ENCODE data around the gene CDH11.

Gene CDH11

GRCh38 chr16:65069766-65070165 lies 52.1 kb downstream of the CDH11 start:
- DNase-seq (ENCODE audit: low read depth in 2 of 2), result no peak

DNA sequence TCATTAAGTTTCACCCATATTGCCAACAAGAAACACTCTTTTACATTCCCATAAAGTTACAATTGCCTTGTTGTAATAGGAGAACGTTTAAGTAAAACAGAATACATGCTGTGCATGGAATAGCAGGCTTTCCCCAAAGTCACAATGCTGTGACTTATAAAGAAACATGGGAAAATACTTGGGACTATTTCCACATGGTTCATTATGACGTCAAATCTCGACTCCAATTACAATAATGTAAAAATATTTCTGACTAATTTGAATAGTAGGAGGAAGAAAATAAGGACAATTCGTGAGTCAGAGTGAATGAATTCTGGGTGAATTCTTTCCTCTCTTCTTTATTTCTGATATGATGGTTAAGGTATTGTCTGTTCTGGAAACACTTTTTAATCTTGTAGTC lies 52.8 kb downstream of the CDH11 start:
- DNase-seq (ENCODE audit: low read depth in 2 of 2), result no peak

- no peak for DNase-seq (ENCODE audit: low read depth in 2 of 2)
Observed at GRCh38 chr16:65068151-65068740, 53.6 kb downstream of the CDH11 start.

GRCh38 chr16:65066651-65067050 lies 55.2 kb downstream of the CDH11 start:
- no peak for DNase-seq (ENCODE audit: low read depth in 2 of 2)

GRCh38 chr16:65065031-65065430 lies 56.8 kb downstream of the CDH11 start:
- no peak for DNase-seq (ENCODE audit: low read depth in 2 of 2)

- no peak for DNase-seq (ENCODE audit: low read depth in 2 of 2)
Observed at GRCh38 chr16:65064131-65064530, 57.7 kb downstream of the CDH11 start.

- DNase-seq (ENCODE audit: low read depth in 2 of 2), result no peak
Observed at GRCh38 chr16:65062736-65063583, 58.9 kb downstream of the CDH11 start.

- DNase-seq (ENCODE audit: low read depth in 2 of 2), result no peak
Observed at GRCh38 chr16:65061935-65062518, 59.8 kb downstream of the CDH11 start.

DNA sequence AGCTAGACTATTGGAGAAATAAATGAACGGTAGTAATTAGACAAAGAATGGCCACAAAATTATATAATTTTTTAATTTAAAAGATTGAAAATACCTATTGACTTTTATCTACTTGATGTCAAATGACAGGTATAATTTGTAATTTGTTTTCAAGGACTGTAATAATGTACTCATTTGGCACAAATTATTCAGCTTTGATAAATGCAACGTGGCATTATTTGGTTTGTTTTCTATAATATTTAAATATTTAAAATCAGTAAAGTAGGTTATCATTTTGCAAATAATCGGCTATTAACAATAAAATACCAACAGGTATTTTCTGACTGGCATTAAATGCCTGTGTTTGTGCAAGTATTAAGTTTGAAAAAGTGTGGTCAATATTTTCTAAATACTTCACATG lies 60.6 kb downstream of the CDH11 start:
- DNase-seq (ENCODE audit: low read depth in 2 of 2), result no peak

DNA sequence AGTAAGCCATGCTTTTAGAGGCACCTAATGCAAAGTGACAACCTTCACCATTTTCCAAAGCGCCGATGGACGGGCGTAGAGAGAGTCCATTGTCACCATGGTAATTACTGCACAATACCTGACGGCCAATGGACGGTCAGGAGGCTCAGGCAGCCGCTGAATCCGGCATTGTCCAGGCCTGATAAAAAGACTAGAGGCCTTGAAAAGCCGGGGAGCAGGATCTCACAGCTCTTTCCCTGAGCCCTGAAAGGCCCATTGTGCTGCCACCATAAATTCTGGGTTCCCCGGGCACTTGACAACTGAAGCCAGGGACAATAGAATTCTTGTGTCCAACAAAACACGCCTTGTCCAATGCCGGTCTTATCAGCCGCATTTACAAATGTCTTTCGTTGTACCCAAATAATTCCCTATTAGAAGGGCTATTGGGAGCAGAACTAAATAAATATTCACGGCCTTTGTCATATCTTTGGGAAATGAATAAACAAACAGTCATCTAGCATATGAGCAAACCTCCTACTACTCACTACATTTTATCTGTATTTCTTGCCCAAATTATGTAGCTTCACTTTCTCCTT lies 62.4 kb downstream of the CDH11 start:
- no peak for DNase-seq (ENCODE audit: low read depth in 2 of 2)

DNA sequence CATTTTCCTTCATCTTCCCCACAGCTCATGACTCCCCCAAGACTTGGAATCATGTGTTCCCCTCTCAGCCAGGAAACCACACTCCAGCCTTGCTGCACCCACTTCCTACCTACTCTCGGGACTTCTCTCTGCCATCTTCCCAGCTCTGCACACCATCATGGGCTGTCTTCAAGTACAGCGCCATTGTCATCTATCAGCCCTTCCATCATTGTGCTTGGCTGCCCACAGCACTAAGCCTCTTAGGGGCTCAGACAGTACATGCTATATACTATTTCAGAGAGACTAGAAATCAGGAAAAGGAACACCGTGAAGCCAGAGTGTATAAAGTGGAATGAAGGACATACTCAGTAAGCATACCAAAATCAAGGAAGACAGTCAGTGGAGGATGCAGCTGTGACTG lies 64.7 kb downstream of the CDH11 start:
- DNase-seq (ENCODE audit: low read depth in 2 of 2), result no peak

DNA sequence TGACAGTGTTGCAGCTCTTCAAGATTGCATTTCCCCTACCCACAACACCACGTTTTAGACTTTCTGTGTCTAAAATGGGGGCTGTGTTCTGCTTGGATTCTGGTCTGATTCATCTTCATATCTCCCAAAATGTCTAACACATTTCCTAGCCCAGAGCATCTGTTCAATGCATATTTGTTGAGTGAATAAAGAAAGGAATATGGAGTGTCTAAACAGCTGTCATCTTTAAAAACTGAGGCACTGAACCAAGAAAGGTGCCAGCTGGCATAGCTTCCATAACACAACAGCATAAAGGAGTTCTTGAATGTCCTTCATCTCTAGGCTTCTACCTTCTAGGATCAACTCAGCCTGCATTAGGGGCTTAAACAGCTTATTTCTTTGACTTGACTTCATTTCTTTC lies 67.4 kb downstream of the CDH11 start:
- no peak for DNase-seq (ENCODE audit: low read depth in 2 of 2)

DNA sequence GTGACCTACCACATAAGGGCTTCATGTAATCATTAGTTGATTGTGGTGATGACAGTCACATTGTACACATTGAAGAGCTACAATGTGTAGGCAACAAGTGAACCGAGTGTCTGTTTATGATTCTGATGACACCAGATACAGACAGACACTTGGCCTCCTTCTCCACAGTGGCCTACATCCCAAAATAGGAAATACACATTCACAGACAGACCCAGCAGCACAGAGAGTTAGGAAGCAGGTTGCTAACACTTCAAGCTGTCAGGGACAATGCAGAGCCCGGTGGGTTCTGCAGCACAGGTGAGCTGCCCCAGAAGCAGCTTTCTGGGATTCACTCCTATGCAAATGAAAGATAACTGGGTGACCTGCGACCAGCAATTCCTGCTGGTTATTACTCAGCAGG lies 72.2 kb downstream of the CDH11 start:
- no peak for DNase-seq (ENCODE audit: low read depth in 2 of 2)

DNA sequence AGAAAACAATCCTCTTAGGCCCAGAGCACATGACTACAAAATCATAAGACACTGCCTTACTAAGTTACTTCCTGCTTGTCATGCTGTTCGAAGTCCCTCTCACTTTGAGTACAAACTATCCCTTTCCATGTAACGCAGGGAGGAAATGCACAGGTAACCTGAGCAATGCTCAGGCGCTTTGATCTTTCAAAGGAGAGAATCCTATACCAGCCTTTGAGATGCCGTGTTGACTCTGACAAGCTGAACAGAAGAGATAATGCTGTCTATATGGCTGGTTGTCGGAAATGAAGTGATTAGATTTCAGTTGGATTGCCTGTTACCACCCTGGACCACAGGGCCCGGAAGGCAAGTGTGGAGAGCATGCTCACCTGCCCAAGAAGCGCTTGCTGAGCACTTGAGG lies 75.9 kb downstream of the CDH11 start:
- no peak for DNase-seq (ENCODE audit: low read depth in 2 of 2)

DNA sequence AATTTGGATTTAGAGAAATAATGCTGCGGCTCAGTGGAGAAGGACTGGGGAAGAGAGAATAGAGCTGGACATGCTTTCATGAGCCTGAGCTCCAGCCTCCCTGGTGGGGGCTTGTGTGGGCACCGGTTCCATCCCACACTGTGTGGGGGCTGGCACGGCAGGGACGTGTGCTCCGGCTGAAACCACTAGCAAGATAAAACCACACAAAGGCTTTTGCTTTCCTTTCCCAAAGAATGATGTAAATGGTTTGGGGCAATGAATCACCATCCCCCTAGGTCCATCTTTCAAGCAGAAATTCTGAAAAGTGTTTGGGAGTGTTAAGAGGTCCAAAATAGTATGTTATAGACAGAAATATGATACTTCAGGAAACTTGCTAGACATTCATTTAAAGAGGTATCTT lies 77.0 kb downstream of the CDH11 start:
- no peak for DNase-seq (ENCODE audit: low read depth in 2 of 2)

- no peak for DNase-seq (ENCODE audit: low read depth in 2 of 2)
Observed at GRCh38 chr16:65044026-65044425, 77.8 kb downstream of the CDH11 start.

GRCh38 chr16:65042438-65043365 lies 79.2 kb downstream of the CDH11 start:
- no peak for DNase-seq (ENCODE audit: low read depth in 2 of 2)

GRCh38 chr16:65041667-65042066 lies 80.2 kb downstream of the CDH11 start:
- DNase-seq (ENCODE audit: low read depth in 2 of 2), result no peak

GRCh38 chr16:65038100-65038499 lies 83.8 kb downstream of the CDH11 start:
- DNase-seq (ENCODE audit: low read depth in 2 of 2), result no peak

- no peak for DNase-seq (ENCODE audit: low read depth in 2 of 2)
Observed at GRCh38 chr16:65037556-65037955, 84.3 kb downstream of the CDH11 start.

DNA sequence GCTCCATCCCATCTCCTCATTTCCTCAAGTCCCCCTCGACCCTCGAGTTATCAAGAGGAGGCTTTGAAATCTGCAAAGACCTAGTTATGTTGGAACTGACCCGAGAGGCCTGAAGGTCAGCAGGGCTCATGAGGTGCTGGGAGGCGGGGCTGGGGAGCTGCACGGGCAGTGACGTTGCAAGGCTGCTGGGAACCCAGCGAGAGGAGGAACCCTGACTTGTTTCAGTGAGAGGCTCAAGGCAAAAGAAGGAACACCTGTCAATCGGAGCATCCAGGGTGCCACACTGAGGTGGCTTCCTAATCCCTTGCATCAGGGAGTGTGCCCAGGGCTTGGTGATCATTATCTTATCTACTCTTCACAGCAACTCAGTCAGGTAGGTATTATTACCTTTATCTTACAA lies 86.9 kb downstream of the CDH11 start:
- no peak for DNase-seq (ENCODE audit: low read depth in 2 of 2)

DNA sequence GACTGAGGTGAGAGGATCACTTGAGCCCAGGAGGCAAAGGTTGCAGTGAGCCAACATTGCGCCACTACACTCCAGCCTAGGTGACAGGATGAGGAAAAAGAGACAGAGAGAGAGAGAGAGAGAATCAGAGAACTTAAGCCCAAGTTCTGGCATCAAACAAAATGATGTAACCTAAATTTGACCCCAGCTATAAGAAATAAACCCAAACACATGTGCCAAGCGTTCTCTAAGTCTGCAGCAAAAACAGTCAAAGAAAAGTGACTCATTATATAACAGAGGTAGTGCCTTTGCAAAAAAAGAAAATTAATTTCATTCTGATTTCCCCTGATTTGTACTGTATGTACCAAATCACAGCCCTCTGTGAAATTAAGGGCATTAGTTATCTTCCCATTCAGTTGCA lies 89.5 kb downstream of the CDH11 start:
- no peak for DNase-seq (ENCODE audit: low read depth in 2 of 2)
